HL-60 (cell line): ENCODE measurements around the gene TNKS1BP1.

Experiments
- DNase-seq, 2 experiments: peaks; one replicate each; pipeline ENCODE4 v3.0.0-alpha.2; 2010 to 2020; ENCODE audit warnings: low read depth in 1 of 2, low spot score in 1 of 2
- H3K27ac ChIP-seq: fragments of 250-450 bp; sonication (Bioruptor Pico); replicated peaks from 2 replicates; pipeline ENCODE4 v1.5.1; 2020; ENCODE audit warnings: mild to moderate bottlenecking, moderate library complexity
- H3K27me3 ChIP-seq: fragments of 250-450 bp; sonication (Bioruptor Pico); 2 replicates; pipeline ENCODE4 v1.5.1; 2021; ENCODE audit warnings: mild to moderate bottlenecking, moderate library complexity; ENCODE audit not compliant: insufficient read depth, poor library complexity, severe bottlenecking
- H3K4me3 ChIP-seq: replicated peaks from 2 replicates; pipeline ENCODE4 v1.5.1; 2011; ENCODE audit warnings: mild to moderate bottlenecking, control low read depth, low read length; ENCODE audit not compliant: insufficient read depth
- GABPA ChIP-seq: IDR thresholded peaks from 2 replicates; pipeline ENCODE4 v1.6.1; 2012; ENCODE audit warnings: low read depth
- POLR2AphosphoS5 ChIP-seq: IDR thresholded peaks from 2 replicates; pipeline ENCODE4 v1.6.1; 2012; ENCODE audit warnings: low read depth
- REST ChIP-seq: IDR thresholded peaks from 2 replicates; pipeline ENCODE4 v1.6.1; 2012; ENCODE audit warnings: low read depth; ENCODE audit not compliant: insufficient replicate concordance
- SPI1 ChIP-seq: IDR thresholded peaks from 2 replicates; pipeline ENCODE4 v1.6.1; 2012; ENCODE audit warnings: low read depth, mild to moderate bottlenecking, borderline replicate concordance
- TF ChIP-seq, protein P1 (sequence below): IDR thresholded peaks from one replicate; pipeline ENCODE4 v1.5.1; 2011; ENCODE audit warnings: low read length, control low read depth, inconsistent platforms; ENCODE audit not compliant: insufficient read depth

The TNKS1BP1 gene

DNA sequence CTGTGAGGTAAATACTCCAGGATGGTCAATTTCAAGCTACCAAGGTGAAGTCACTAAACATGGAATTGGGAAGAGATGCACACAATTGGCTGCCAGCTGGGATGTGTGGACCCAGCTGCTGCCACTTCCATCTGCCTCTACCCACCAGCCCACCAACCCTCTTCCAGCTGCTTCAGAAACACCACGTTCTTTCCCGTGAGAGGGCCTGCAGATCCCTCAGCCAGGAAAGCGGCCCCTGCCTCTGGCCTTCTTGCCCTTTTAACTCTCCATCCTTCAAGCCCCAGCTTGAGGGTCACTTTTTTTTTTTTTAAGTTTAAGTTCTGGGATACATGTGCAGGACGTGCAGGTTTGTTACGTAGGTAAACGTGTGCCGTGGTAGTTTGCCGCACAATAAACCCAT, 36.2 kb upstream of the TNKS1BP1 start:
- Histone ChIP-seq H3K27ac (no peak overlapping the region), H3K4me3 (no peak overlapping the region), H3K27me3 (no peaks in the 10 kb centered on the region)
- TF ChIP-seq REST (no peak), POLR2AphosphoS5 (no peak), GABPA (no peak), SPI1 (no peak)
- TF ChIP-seq, protein P1, sequence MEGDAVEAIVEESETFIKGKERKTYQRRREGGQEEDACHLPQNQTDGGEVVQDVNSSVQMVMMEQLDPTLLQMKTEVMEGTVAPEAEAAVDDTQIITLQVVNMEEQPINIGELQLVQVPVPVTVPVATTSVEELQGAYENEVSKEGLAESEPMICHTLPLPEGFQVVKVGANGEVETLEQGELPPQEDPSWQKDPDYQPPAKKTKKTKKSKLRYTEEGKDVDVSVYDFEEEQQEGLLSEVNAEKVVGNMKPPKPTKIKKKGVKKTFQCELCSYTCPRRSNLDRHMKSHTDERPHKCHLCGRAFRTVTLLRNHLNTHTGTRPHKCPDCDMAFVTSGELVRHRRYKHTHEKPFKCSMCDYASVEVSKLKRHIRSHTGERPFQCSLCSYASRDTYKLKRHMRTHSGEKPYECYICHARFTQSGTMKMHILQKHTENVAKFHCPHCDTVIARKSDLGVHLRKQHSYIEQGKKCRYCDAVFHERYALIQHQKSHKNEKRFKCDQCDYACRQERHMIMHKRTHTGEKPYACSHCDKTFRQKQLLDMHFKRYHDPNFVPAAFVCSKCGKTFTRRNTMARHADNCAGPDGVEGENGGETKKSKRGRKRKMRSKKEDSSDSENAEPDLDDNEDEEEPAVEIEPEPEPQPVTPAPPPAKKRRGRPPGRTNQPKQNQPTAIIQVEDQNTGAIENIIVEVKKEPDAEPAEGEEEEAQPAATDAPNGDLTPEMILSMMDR: no peak
- no peak for DNase-seq

DNA sequence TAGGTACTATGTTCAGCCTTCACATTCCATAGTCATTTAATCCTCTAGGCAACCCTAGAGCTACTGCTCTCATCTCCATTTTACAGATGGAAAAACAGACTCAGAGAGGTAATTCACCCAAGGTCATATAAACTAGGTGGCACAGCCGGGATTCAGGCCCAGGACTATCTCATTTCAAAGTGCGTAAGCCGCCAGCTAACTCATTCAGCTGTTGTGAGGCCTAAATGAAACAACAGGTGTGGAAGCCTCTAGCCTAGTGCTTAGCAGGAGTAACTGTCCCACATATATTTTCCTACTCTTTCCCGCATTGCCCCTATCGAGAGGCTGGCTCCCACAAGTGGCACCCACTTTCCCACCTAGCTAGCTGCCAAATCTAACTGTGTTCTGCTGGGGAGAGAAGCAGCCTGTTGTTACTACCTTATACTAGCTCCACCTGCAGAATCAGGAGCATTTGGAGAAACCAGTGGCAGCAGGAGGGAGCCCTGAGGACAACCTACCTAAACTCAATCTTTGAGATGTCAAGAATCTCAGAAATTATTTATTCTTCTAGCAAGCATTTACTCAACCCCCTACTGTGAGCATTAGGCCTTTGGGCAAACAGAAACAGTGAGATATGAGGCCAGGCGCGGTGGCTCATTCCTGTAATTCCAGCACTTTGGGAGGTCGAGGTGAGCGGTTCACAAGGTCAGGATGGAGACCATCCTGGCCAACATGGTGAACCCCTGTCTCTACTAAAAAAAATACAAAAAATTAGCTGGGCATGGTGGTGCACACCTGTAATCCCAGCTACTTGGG, 35.3 kb upstream of the TNKS1BP1 start:
- TF ChIP-seq, protein P1: no peak
- TF ChIP-seq POLR2AphosphoS5 (no peak), GABPA (no peak), REST (no peak), SPI1 (no peak)
- H3K27me3 ChIP-seq: no peaks in the 10 kb centered on the region
- H3K27ac ChIP-seq: no peak overlapping the region
- DNase-seq: no peak
- no peak overlapping the region for H3K4me3 ChIP-seq

DNA sequence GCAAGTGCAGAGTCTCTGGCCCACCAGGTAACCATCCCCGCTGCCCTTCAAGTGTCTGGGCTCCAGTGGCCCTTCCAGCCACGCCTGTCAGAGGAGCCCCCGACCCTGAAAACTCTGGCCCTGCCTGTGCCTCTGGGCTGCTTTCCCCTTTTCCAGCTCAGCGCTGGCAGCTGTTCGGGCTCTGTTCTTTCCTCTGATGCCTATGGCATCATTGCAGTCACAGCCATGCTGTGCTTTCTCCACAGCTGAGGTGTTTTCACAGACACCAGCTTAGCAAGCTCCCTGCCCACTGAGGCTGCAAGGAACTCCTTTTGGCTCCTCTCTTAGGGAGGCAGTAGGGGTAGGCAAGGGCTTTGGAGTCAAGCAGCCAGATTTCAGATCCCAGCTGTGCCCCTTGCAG, 34.6 kb upstream of the TNKS1BP1 start:
- DNase-seq: no peak
- no peak overlapping the region for H3K4me3 ChIP-seq
- TF ChIP-seq POLR2AphosphoS5 (no peak), SPI1 (no peak), GABPA (no peak), REST (no peak)
- TF ChIP-seq, protein P1: no peak
- no peaks in the 10 kb centered on the region for H3K27me3 ChIP-seq
- no peak overlapping the region for H3K27ac ChIP-seq
